Measurements from ENCODE around the gene PITPNC1.

GRCh38 chr17:67374329-67375053 is 2.6 kb upstream of the PITPNC1 start:
- no peak for TF ChIP-seq SIN3A (IDR thresholded peaks at IDR 0.05; ENCODE audit: borderline replicate concordance, insufficient read depth, low read depth, low read length)
- TF ChIP-seq, protein P1, sequence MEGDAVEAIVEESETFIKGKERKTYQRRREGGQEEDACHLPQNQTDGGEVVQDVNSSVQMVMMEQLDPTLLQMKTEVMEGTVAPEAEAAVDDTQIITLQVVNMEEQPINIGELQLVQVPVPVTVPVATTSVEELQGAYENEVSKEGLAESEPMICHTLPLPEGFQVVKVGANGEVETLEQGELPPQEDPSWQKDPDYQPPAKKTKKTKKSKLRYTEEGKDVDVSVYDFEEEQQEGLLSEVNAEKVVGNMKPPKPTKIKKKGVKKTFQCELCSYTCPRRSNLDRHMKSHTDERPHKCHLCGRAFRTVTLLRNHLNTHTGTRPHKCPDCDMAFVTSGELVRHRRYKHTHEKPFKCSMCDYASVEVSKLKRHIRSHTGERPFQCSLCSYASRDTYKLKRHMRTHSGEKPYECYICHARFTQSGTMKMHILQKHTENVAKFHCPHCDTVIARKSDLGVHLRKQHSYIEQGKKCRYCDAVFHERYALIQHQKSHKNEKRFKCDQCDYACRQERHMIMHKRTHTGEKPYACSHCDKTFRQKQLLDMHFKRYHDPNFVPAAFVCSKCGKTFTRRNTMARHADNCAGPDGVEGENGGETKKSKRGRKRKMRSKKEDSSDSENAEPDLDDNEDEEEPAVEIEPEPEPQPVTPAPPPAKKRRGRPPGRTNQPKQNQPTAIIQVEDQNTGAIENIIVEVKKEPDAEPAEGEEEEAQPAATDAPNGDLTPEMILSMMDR (IDR thresholded peaks at IDR 0.05), result peak; percentile 90

All from Panc1 (cell line).